Limb (tissue), 2 donors: Measurements from ENCODE around the gene PLEKHA4.
A peak's percentile ranks its signal among the peaks of the same experiment; 100 is the strongest.
"Not testable (repeated sequence)": the region's sequence is repeated elsewhere in the genome, so short reads cannot be mapped to it uniquely, and the experiment has no call there.

Experiments used
- DNase-seq, 2 donors: peaks; one replicate each; pipeline ENCODE4 v3.0.0-alpha.2; 2016; ENCODE audit errors: extremely low spot score in 2 of 2

Gene PLEKHA4

DNA sequence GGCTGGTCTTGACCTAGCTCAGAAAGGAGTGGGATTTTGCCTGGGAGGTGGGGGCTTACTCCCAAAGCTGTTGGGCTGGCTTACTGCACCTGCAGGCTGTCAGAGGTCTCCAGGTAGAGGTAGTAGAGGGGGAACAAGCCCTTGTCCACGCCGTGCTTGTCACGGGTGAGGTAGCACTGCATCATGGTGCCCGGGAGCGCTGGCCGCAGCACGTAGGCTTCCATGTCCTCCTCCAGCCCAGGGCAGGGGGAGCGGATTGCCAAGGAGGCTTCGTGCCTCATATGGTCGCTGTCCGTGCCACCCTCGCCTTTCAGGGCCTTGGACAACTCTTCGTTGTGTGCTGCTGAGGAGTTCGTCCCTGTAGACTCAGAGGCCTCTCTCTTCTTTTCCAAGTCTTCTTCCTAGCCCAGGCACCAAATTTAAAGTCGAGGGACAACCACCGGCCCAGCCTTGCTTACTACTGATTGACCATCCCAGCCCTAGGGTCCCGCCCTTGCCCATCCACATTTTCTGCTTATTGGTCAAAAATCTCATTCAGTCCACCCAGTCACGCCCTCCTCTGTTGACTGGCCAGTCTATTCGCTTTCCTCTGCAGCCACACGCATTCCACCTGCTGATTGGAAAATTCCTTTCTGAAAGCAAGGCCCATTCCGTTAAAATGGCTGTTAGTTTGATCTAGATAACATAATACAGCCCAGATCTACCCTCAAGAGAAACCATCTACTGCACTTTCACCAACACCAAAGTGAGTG is 19.6 kb upstream of the PLEKHA4 start:
- DNase-seq = no peak

DNA sequence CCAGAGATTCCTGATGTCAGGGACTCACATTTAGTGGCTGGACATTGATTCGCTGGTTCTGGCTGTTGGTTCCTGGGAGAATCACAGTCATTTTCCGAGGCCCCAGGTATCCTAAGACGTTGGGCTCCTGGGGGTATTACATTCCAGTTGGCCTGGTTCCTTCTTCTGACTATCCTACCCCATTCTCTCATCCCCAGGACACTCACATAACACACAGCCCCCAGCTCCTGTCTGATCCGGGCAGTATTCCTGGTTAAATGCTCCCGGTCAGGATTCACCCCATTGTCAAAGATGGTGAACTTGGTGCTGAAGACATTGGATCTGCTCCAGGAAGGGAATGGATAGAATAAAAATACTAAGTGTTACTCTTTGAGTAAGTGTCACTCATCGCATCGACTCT is 15.3 kb upstream of the PLEKHA4 start:
- no peak for DNase-seq

DNA sequence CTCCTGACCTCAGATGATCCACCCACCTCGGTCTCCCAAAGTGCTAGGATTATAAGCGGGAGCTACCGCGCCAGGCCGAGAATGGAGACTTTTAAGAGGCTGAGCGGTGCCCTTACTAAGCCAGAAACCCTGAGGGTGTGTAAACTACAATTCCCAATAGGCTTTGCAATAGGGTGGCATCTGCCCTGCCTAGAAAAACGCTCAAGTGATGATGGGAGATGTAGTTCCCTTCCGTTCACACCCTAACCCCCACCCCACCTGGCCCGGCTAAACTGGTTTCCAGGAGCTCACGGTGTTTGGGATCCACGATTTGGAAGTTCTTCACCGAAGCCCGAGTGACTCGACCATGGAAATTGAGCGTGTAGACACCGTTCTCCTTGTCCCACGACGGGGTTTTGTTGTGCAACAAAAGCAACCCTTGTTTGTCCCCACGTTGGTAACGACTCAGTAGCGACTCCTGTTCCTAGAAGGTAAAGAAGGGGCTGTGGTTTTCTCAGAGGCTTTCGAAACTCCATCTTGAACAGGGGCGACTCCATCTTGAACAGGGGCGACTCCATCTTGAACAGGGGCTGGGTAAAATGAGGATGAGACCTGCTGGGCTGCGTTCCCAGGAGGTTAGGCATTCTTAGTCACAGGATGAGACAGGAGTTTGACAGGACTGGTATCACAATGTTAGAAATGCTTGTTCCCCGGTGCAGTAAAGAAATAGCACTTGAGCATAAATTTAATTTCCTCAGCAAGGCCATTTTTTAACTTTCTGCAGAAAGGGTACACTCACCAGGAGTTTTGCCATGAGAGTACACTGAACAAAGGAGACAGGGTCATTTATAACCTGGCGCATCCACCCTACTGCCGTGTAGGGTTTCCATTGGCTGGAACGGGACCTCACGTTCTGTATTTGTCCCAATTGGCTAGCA is 13.6 kb upstream of the PLEKHA4 start:
- DNase-seq = no peak

DNA sequence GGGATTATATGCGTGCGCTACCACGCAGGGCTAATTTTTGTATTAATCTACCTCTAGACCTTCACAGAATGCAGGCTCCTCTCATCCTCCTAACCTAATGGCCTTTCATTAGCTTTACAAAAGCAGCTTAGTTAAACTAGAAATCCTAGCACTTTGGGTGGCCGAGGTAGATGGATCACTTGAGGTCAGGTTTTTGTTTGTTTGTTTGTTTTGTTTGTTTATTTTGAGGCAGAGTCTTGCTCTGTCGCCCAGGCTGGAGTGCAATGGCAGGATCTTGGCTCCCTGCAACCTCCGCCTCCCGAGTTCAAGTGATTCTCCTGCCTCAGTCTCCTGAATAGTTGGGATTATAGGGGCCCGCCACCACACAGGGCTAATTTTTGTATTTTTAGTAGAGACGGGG is 11.3 kb upstream of the PLEKHA4 start:
- DNase-seq = not testable (repeated sequence)

DNA sequence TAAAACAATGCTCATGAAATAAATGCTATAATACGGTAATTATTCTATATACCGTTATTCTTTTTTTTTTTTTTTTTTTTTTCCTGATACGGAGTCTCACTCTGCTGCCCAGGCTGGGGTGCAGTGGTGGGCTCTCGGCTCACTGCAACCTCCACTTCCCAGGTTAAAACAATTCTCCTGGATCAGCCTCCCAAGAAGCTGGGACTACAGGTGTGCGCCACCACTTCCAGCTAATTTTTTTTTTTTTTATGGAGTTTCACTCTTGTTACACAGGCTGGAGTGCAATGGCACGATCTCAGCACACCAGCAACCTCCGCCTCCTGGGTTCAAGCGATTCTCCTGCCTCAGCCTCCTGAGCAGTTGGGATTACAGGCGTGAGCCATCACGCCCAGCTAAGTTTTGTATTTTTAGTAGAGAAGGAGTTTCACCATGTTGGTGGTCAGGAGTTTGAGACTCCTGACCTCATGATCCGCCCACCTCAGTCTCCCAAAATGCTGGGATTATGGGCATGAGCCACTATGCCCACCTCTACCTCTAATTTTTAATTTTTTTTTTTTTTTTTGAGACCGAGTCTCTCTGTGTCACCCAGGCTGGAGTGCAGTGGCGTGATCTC is 10.7 kb upstream of the PLEKHA4 start:
- no peak for DNase-seq

DNA sequence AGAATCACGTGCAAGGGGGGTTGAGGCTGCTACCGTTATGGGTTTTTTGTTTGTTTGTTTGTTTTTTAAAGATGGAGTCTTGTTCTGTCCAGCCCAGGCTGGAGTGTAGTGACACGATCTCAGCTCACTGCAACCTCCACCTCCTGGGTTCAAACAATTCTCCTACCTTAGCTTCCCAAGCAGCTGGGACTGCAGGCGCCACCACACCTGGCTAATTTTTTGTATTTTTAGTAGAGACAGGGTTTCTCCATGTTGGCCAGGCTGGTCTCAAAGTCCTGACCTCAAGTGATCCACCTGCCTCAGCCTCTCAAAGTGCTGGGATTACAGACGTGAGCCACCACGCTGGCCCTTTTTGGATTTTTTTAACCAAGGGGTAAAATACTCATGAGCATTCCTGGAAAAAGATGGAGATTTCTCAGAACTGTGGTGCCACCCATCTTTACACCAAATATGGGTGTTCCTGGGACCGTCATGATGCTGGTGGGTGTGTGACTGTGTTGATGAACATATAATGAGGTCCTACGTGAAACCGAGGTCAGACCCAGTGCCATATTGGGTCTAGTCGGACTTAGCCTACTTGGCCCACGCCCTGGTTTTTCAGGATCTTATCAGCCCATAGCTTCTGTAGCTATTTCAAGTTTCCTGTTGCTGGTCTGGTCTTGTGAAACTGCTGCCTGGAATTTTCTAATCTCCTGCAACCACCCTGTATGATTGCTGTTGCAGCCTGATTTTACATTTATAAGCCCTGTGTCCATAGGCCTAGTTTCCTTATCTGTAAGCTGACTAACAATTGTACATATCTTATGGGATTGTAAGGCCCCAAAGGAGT is 10.0 kb upstream of the PLEKHA4 start:
- no peak for DNase-seq

DNA sequence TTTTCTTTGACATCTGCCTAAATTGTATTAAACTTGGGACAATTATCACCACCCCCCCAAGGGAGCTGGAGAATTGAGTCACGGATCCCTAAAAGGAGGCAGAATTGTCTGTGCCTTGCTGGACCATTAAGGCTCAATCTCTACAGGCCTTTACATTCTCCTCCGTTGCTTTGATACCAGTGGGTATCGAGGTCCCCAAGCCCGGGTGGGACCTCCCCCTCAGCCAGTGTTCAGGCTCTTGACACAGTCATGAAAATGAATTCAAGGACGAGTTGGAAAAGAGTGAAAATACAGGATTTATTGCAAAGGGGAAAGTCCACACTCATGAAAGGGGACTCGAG is 9.4 kb upstream of the PLEKHA4 start:
- no peak for DNase-seq

DNA sequence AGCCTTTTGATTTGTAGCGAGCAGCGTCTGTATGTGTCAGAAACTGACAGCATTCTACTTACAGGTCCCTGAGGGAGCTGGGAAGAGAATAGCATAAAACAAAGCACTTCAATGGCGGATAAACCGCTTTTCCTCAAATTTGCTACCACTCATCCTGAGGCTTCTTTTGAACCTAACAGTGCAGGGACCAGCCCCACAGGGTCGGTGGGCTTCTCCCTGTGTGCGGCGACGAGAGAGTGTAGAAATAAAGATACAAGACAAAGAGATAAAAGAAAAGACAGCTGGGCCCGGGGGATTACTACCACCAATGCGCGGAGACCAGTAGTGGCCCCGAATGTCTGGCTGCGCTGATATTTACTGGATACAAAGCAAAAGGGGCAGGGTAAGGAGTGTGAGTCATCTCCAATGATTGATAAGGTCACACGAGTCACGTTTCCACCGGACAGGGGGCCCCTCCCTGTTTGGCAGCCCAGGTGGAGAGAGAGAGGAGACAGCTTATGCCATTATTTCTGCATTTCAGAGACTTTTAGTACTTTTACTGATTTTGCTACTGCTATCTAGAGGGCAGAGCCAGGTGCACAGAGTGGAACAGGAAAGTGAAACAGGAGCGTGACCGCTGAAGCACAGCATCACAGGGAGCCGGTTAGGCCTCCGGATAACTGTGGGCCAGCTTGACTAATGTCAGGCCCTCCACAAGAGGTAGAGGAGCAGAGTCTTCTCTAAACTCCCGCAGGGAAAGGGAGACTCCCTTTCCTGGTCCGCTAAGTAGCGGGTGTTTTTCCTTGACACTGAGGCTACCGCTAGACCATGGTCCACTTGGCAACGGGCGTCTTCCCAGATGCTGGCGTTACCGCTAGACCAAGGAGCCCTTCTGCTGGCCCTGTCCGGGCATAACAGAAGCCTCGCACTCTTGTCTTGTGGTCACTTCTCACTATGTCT is 7.9 kb upstream of the PLEKHA4 start:
- not testable (repeated sequence) for DNase-seq

DNA sequence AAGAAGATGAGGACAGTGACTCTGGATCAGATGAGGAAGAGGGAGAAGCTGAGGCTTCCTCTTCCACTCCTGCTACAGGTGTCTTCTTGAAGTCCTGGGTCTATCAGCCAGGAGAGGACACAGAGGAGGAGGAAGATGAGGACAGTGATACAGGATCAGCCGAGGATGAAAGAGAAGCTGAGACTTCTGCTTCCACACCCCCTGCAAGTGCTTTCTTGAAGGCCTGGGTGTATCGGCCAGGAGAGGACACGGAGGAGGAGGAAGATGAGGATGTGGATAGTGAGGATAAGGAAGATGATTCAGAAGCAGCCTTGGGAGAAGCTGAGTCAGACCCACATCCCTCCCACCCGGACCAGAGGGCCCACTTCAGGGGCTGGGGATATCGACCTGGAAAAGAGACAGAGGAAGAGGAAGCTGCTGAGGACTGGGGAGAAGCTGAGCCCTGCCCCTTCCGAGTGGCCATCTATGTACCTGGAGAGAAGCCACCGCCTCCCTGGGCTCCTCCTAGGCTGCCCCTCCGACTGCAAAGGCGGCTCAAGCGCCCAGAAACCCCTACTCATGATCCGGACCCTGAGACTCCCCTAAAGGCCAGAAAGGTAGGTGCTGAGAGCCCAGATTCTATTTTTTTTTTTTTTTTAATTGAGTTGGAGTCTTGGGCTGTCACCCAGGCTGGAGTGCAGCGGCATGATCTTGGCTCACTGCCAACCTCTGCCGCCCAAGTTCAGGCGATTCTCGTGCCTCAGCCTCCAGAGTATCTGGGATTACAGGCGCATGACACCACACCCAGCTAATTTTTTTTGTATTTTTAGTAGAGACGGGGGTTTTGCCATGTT is 6.1 kb upstream of the PLEKHA4 start:
- DNase-seq = no peak

DNA sequence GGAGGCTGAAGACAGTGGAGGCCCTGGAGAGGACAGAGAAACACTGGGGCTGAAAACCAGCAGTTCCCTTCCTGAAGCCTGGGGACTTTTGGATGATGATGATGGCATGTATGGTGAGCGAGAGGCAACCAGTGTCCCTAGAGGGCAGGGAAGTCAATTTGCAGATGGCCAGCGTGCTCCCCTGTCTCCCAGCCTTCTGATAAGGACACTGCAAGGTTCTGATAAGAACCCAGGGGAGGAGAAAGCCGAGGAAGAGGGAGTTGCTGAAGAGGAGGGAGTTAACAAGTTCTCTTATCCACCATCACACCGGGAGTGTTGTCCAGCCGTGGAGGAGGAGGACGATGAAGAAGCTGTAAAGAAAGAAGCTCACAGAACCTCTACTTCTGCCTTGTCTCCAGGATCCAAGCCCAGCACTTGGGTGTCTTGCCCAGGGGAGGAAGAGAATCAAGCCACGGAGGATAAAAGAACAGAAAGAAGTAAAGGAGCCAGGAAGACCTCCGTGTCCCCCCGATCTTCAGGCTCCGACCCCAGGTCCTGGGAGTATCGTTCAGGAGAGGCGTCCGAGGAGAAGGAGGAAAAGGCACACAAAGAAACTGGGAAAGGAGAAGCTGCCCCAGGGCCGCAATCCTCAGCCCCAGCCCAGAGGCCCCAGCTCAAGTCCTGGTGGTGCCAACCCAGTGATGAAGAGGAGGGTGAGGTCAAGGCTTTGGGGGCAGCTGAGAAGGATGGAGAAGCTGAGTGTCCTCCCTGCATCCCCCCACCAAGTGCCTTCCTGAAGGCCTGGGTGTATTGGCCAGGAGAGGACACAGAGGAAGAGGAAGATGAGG is 5.3 kb upstream of the PLEKHA4 start:
- no peak for DNase-seq

DNA sequence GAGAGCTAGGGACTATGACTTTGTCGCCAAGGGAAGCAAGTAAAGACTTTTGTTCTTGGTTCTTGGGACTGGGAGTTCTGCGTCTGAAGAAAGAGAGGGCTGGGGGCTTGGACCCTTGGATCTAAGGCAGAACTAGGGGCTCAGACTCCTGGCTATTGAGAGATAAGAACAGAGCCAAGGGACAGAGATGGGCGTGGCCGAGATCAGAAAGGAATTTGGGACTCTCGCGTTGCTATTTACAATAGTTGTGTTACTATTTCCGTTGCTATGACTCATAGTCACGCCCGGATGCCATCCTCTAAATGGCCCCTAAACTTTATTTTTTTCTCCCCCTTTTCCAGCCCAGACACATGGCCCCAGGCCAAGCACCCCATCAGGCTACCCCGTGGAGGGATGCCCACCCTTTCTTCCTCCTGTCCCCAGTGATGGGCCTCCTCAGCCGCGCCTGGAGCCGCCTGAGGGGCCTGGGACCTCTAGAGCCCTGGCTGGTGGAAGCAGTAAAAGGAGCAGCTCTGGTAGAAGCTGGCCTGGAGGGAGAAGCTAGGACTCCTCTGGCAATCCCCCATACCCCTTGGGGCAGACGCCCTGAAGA is 4.6 kb upstream of the PLEKHA4 start:
- peak; percentile 80 to 91 for DNase-seq

DNA sequence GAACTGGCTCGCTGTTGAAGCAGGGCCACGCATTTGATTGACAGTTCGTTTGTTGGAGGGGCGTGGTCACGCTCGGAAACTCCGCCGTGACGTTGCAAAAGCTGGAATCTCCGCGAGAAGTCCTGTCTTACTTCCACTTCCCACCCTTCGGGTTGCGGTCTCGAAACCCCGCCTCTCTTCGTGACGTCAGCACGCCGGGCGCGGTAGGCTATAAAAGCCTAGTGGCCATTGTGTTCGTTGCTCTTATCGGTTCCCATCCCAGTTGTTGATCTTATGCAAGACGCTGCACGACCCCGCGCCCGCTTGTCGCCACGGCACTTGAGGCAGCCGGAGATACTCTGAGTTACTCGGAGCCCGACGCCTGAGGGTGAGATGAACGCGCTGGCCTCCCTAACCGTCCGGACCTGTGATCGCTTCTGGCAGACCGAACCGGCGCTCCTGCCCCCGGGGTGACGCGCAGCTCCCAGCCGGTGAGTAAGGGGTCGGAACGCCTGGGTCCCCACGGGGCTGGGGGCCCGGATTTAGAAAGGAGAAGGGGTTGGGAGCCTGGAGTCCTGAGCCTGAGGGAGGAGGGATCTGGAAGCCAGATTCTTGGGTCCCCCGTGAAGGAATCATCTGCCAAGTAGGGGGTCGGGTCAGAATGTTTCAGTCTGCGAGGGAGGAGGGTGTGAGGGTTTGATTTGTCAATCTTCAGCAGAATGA is 3.9 kb upstream of the PLEKHA4 start, which contains the start of gene PPP1R15A:
Gene PPP1R15A (plus strand): TSS at position 240 of the 702 bp plus-strand sequence. CDS start 813 bp downstream, outside the sequence.
- peak; percentile 96 to 99 for DNase-seq

DNA sequence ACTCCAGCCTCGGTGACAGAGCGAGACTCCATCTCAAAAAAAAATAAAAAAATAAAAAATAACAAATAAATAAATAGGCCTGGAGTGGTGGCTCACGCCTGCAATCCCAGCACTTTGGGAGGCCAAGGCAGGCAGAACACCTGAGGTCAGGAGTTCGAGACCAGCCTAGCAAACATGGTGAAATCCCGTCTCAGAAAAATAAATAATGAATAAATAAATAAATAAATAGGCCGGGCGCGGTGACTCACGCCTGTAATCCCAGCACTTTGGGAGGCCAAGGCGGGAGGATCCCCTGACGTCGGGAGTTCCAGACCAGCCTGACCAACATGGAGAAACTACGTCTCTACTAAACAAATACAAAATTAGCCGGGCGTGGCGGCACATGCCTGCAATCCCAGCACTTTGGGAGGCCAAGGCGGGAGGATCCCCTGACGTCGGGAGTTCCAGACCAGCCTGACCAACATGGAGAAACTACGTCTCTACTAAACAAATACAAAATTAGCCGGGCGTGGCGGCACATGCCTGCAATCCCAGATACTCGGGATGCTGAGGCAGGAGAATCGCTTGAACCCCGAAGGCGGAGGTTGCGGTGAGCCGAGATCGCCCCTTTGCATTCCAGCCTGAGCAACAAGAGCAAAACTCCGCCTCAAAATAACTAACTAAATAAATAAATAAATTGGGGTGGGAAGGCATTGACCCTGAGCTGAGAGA is 3.2 kb upstream of the PLEKHA4 start:
- not testable (repeated sequence) for DNase-seq

DNA sequence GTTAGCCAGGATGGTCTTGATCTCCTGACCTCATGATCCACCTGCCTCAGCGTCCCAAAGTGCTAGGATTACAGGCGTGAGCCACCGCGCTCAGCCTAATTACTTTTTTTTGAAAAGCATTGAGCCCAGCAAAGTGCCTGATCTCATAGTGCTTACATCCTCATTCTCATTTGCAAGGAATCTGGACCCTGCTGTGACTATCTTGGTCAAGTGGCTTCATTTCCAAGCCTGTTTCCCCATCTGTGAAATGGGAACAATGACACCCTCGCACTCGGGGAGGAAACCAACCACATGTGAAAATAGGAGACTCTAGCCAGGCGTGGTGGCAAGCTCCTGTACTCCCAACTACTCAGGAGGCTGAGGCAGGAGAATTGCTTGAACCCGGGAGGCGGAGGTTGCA is 1.6 kb upstream of the PLEKHA4 start:
- DNase-seq = no peak

DNA sequence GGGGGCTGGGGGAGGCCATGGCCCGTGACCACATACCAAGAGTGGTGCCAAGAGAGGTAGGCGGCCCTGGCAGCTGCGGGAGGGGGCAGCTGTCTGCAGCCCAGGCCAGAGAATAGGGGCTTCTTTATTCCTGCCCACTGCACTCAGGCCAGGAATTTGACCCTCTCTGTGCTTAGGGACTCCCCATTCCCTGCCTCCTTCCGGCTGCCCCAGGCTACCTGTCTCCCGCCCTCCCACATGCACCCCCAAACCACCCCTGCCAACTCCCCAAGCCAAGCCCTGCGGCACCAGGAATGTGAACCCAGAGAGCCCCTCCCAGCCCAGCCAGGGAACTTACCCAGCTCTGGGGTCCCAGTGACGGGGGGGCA is 687 bp downstream of the PLEKHA4 start:
- DNase-seq = peak in 1 of 2 donors; percentile 60

DNA sequence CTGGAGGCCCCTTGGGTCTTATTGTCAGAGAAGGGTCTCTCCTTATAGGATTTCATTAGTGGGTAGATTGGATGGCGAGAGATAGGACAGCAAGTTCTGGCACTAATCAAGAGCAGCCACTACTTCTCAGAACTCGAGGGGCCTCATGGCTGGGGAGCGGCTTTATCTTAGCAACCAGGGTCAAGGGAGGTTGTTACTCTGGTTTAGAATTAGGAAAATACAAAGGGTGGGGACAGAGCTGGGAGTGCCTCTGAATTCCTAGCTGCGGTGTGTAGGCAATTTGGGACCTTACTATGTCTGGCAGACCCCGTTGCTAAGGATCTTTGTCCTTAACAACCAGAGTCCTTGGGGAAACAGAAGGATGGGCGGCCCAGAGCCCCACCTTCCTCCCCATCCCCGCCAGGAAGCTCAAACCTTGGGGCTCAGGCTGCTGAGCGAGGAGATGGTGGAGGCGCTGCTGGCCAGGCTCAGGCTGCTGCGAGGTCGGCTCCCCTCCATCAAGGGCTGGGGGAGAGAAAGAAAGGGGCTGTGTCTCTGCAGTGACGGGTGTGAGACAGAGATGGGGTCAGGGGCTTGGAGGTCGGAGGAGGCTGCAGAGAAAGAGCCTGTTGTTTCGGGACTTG is 1.2 kb downstream of the PLEKHA4 start:
- DNase-seq = peak; percentile 53 to 68
